Kidney epithelial cell (primary cell): ENCODE measurements around the gene ASB11. TPM values are rescaled to one million over a fixed set of nuclear protein-coding genes. Genes with fewer than 3 reads are reported as not detected.
A peak's percentile ranks its signal among the peaks of the same experiment; 100 is the strongest.

Experiments used
- DNase-seq: peaks from one replicate; pipeline ENCODE4 v3.0.0-alpha.2; 2010; ENCODE audit warnings: low read depth
- H3K27me3 ChIP-seq: 2 replicates; pipeline ENCODE4 v1.6.0; 2011; ENCODE audit warnings: low read length; ENCODE audit not compliant: control insufficient read depth, insufficient read depth
- H3K36me3 ChIP-seq: 2 replicates; pipeline ENCODE4 v1.5.1; 2011; ENCODE audit warnings: low read length; ENCODE audit not compliant: control insufficient read depth, insufficient read depth
- H3K4me3 ChIP-seq: 2 replicates; pipeline ENCODE4 v1.5.1; 2011; ENCODE audit warnings: low read depth, mild to moderate bottlenecking, control low read depth, low read length
- CTCF ChIP-seq: IDR thresholded peaks from 2 replicates; pipeline ENCODE4 v1.5.1; 2011; ENCODE audit warnings: mild to moderate bottlenecking, moderate library complexity, low read length, control low read depth, inconsistent platforms; ENCODE audit not compliant: insufficient read depth, poor library complexity, severe bottlenecking
- total RNA-seq: library from RNA; depleted of rRNA; stranded (reverse); fragments of >200 nt; gene quantifications from 2 replicates; pipeline ENCODE4 v1.2.3, GENCODE V29; 2015

ASB11 gene
- total RNA-seq, 1 donor from 2014 or later, result not detected

- H3K4me3 ChIP-seq, result peak within 1 kb of the TSS; percentile 12
Observed at GRCh38 chrX:15269618-15270521, 45.6 kb downstream of the ASB11 start, which contains the start of gene ASB9. TSS of gene ASB9 (minus strand) at chrX:15270083. CDS start at chrX:15269874, 209 bp downstream.

GRCh38 chrX:15269120-15269519, 46.3 kb downstream of the ASB11 start:
- DNase-seq, result no peak
- no peak overlapping the region for H3K4me3 ChIP-seq
- H3K36me3 ChIP-seq, result no peaks in the 10 kb centered on the region
- H3K27me3 ChIP-seq, result no peaks in the 10 kb centered on the region
- TF ChIP-seq CTCF, result no peak

More at GRCh38 chrX:15269618-15270521, 45.6 kb downstream of the ASB11 start, which contains the start of gene ASB9:
- no peaks in the 10 kb centered on the region for H3K36me3 ChIP-seq
- no peaks in the 10 kb centered on the region for H3K27me3 ChIP-seq
- TF ChIP-seq CTCF, result no peak
- DNase-seq, result peak; percentile 66

GRCh38 chrX:15254852-15255251, 60.6 kb downstream of the ASB11 start:
- no peak for DNase-seq
- H3K36me3 ChIP-seq, result no peaks in the 10 kb centered on the region
- H3K27me3 ChIP-seq, result no peaks in the 10 kb centered on the region
- H3K4me3 ChIP-seq, result no peak overlapping the region
- no peak for TF ChIP-seq CTCF

- TF ChIP-seq CTCF, result no peak
- H3K4me3 ChIP-seq, result no peak overlapping the region
- no peaks in the 10 kb centered on the region for H3K27me3 ChIP-seq
- no peak for DNase-seq
- no peaks in the 10 kb centered on the region for H3K36me3 ChIP-seq
Observed at GRCh38 chrX:15245896-15246295, 69.5 kb downstream of the ASB11 start.

- H3K27me3 ChIP-seq, result no peaks in the 10 kb centered on the region
- no peaks in the 10 kb centered on the region for H3K36me3 ChIP-seq
- H3K4me3 ChIP-seq, result no peak overlapping the region
- no peak for DNase-seq
- TF ChIP-seq CTCF, result no peak
Observed at GRCh38 chrX:15244421-15244820, 71.0 kb downstream of the ASB11 start.
